Nephron (organoid): Measurements from ENCODE around the gene CDHR4.
A peak's percentile ranks its signal among the peaks of the same experiment; 100 is the strongest.

Experiments
- H3K27ac Mint-ChIP-seq, 3 experiments: 2 replicates each; pipeline ENCODE4 v1.8.0; 2020; ENCODE audit warnings: mixed read lengths in 3 of 3, mild to moderate bottlenecking in 2 of 3, moderate library complexity in 1 of 3
- H3K27me3 Mint-ChIP-seq: 2 replicates; pipeline ENCODE4 v1.8.0; 2021; ENCODE audit warnings: low read depth, mild to moderate bottlenecking, moderate library complexity, mixed read lengths
- H3K36me3 Mint-ChIP-seq: 2 replicates; pipeline ENCODE4 v1.8.0; 2020; ENCODE audit warnings: low read depth, mixed read lengths
- H3K4me1 Mint-ChIP-seq: 2 replicates; pipeline ENCODE4 v1.8.0; 2020; ENCODE audit warnings: mixed read lengths
- H3K4me3 Mint-ChIP-seq, 3 experiments: 2 replicates each; pipeline ENCODE4 v1.8.0; 2020; ENCODE audit warnings: mild to moderate bottlenecking in 3 of 3, mixed read lengths in 3 of 3, moderate library complexity in 2 of 3
- H3K9me3 Mint-ChIP-seq: 2 replicates; pipeline ENCODE4 v1.8.0; 2020; ENCODE audit warnings: mixed read lengths
- TF ChIP-seq, protein P1 (sequence below), 3 experiments: fragments of 200-600 bp; sonication (generic); IDR thresholded peaks; one replicate each; pipeline ENCODE4 v1.5.0; 2021; ENCODE audit warnings: antibody characterized with exemption in 3 of 3; ENCODE audit not compliant: unreplicated experiment in 3 of 3

CDHR4 gene

DNA sequence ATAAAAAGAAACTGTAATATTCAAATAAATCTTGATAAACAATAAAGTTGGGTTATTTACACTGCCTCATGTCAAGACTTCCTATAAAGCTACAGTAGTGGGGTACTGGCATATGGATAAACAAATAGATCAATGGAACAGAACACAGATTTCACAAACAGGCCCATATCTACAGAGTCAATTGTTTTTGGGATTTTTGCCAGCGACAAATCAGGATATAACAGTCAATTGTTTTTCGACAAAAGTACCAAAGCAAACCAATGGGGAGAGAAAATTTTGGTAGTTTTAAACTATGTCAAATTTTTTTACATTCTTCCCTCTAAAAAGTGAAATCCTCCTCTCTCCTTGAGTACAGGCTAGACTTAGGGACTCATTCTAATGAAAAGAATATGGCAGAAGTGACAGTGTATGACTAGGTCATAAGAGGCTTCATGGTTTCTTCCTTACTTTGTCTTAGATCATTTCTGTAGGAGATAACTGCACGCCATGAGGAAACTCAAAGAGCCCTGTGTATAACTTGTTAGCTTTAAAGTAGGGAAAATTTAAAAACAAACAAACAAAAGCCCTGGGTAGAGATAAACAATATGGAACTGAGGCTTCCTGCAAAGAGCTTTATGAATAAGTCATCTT is 30.3 kb downstream of the CDHR4 start:
- H3K4me3 Mint-ChIP-seq, result no peak overlapping the region
- no peak overlapping the region for H3K27ac Mint-ChIP-seq
- no peaks in the 10 kb centered on the region for H3K4me1 Mint-ChIP-seq
- H3K27me3 Mint-ChIP-seq, result no peaks in the 10 kb centered on the region
- H3K36me3 Mint-ChIP-seq, result peaks cover 22% of the 10 kb centered on the region
- no peaks in the 10 kb centered on the region for H3K9me3 Mint-ChIP-seq
- TF ChIP-seq, protein P1, sequence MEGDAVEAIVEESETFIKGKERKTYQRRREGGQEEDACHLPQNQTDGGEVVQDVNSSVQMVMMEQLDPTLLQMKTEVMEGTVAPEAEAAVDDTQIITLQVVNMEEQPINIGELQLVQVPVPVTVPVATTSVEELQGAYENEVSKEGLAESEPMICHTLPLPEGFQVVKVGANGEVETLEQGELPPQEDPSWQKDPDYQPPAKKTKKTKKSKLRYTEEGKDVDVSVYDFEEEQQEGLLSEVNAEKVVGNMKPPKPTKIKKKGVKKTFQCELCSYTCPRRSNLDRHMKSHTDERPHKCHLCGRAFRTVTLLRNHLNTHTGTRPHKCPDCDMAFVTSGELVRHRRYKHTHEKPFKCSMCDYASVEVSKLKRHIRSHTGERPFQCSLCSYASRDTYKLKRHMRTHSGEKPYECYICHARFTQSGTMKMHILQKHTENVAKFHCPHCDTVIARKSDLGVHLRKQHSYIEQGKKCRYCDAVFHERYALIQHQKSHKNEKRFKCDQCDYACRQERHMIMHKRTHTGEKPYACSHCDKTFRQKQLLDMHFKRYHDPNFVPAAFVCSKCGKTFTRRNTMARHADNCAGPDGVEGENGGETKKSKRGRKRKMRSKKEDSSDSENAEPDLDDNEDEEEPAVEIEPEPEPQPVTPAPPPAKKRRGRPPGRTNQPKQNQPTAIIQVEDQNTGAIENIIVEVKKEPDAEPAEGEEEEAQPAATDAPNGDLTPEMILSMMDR (IDR thresholded peaks at IDR 0.05; ENCODE audit: unreplicated experiment in 3 of 3), result no peak

DNA sequence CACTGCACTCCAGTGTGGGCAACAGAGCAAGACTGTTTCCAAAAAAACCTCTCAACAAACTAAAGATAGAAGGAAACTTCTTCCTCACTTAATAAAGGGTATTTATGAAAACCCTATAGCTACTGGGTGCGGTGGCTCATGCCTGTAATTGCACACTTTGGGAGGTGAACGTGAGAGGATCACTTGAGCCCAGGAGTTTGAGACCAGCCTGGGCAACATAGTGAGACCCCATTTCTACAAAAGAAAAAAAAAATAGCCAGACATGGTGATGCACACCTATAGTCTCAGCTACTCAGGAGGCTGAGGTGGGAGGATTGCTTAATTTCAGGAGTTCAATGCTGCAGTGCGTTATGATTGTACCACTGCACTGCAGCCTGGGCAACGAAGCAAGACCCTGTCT is 35.7 kb downstream of the CDHR4 start:
- peaks cover 28% of the 10 kb centered on the region for H3K36me3 Mint-ChIP-seq
- peaks cover 7% of the 10 kb centered on the region for H3K4me1 Mint-ChIP-seq
- no peaks in the 10 kb centered on the region for H3K27me3 Mint-ChIP-seq
- TF ChIP-seq, protein P1 (IDR thresholded peaks at IDR 0.05; ENCODE audit: unreplicated experiment in 3 of 3), result no peak
- H3K4me3 Mint-ChIP-seq, result no peak overlapping the region
- no peak overlapping the region for H3K27ac Mint-ChIP-seq
- H3K9me3 Mint-ChIP-seq, result no peaks in the 10 kb centered on the region

DNA sequence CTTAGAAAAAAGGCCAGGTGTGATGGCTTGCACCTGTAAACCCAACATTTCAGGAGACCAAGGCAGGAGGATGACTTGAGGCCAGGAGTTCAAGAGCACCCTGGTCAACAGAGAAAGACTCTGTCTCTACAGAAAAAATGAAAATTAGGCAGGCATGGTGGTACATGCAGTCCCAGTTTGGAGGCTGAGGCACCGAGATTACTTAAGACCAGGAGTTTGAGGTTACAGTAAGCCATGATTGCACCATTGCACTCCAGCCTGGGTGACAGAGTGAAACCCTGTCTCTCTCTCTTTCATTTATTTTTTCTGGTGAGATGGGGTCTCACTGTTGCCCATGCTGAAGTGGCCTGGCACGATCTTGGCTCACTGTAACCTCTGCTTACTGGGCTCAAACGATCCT is 38.0 kb downstream of the CDHR4 start:
- Mint-ChIP-seq H3K36me3 (peaks cover 24% of the 10 kb centered on the region), H3K4me1 (peaks cover 9% of the 10 kb centered on the region)
- TF ChIP-seq, protein P1 (IDR thresholded peaks at IDR 0.05; ENCODE audit: unreplicated experiment in 3 of 3), result no peak

DNA sequence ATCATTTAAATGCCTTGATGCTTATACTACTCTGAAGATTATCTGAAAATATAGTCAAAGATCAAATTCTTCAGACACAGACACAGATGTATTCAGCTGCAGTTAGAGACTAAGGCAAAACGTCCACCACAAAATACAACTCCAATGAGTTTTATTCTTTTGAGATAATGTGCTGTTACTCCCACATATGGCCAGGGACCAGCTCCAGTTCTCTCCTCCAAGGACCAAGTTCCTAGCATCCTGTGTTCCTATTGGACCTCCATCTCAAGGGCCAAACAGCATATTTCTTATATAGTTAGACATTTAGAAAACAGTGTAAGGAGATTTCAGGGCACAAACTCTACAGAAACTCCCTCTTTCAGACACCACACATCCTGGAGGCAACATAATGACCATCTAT is 40.4 kb downstream of the CDHR4 start:
- H3K4me1 Mint-ChIP-seq, result peaks cover 9% of the 10 kb centered on the region
- no peaks in the 10 kb centered on the region for H3K9me3 Mint-ChIP-seq
- no peak overlapping the region for H3K4me3 Mint-ChIP-seq
- TF ChIP-seq, protein P1 (IDR thresholded peaks at IDR 0.05; ENCODE audit: unreplicated experiment in 3 of 3), result no peak
- no peaks in the 10 kb centered on the region for H3K27me3 Mint-ChIP-seq
- H3K36me3 Mint-ChIP-seq, result peaks cover 13% of the 10 kb centered on the region
- H3K27ac Mint-ChIP-seq, result peak overlapping the region; percentile 67 to 85 (median 80)

More for the DNA sequence above, 38.0 kb downstream of the CDHR4 start:
- no peaks in the 10 kb centered on the region for H3K9me3 Mint-ChIP-seq
- H3K27me3 Mint-ChIP-seq, result no peaks in the 10 kb centered on the region
- H3K4me3 Mint-ChIP-seq, result no peak overlapping the region
- H3K27ac Mint-ChIP-seq, result no peak overlapping the region

DNA sequence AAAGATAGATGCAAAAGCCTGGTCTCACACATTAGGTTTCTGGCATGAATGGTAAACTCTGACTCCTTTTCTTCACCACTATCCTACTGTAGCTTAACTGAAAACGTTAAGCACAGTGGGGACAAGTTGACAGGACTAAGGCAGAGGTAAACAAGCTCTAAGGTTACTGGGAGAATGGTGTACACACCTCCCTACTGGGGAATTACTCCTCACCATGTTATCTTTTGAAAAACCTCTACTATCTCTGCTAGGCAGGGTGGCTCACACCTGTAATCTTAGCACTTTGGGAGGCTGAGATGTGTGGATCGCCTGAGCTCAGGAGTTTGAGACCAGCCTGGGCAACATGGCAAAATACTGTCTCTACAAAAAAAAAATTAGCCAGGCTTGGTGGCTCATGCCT is 42.5 kb downstream of the CDHR4 start:
- TF ChIP-seq, protein P1 (IDR thresholded peaks at IDR 0.05; ENCODE audit: unreplicated experiment in 3 of 3), result no peak
- peak overlapping the region in 1 of 3 experiments; percentile 12 for H3K27ac Mint-ChIP-seq
- H3K4me3 Mint-ChIP-seq, result no peak overlapping the region
- H3K27me3 Mint-ChIP-seq, result no peaks in the 10 kb centered on the region
- no peaks in the 10 kb centered on the region for H3K9me3 Mint-ChIP-seq
- peaks cover 14% of the 10 kb centered on the region for H3K4me1 Mint-ChIP-seq
- H3K36me3 Mint-ChIP-seq, result peaks cover 11% of the 10 kb centered on the region

DNA sequence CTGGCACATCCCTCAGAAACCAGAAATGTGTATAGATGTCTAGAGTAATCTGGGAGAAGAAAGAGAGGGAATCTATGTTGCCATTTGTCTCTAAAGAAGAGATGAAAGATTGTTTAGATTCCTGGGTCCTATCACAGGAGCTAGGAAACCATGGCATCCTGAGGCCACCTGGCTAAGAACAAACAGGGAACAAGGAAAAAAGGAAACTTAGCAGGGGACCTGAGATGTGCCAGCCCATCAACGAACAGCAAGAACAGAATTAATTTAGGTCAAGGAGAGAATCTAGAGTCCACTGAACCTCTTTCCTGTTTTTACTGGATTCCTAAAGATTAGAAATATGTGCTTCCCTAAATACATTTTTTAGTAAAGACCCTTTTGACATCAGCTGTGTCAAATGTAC is 43.6 kb downstream of the CDHR4 start:
- Mint-ChIP-seq H3K27ac (peak overlapping the region in 2 of 3 experiments; percentile 25 to 47), H3K27me3 (no peaks in the 10 kb centered on the region), H3K36me3 (peaks cover 11% of the 10 kb centered on the region), H3K4me3 (no peak overlapping the region), H3K4me1 (peaks cover 14% of the 10 kb centered on the region), H3K9me3 (no peaks in the 10 kb centered on the region)
- TF ChIP-seq, protein P1 (IDR thresholded peaks at IDR 0.05; ENCODE audit: unreplicated experiment in 3 of 3), result no peak
